DND-41 (cell line): ENCODE data around the gene LPCAT1.

Source experiments
- ATAC-seq: fragments of 200-7000 bp; cut with Tn5 transposase; 3 replicates; pipeline ENCODE4 v1.9.1; 2021; ENCODE audit warnings: low read depth; ENCODE audit not compliant: insufficient read depth
- DNase-seq: peaks from one replicate; pipeline ENCODE4 v3.0.0-alpha.2; 2020
- H2AFZ ChIP-seq: 2 replicates; pipeline ENCODE4 v1.6.0; 2012; ENCODE audit warnings: low read depth, low read length
- H3K27ac ChIP-seq: 2 replicates; pipeline ENCODE4 v1.5.1; 2012; ENCODE audit warnings: low read length, inconsistent platforms
- H3K27me3 ChIP-seq: fragments of 200-600 bp; sonication (generic); 2 replicates; pipeline ENCODE4 v1.6.0; 2012; ENCODE audit warnings: low read length, mild to moderate bottlenecking, inconsistent platforms; ENCODE audit not compliant: insufficient read depth, poor library complexity
- H3K36me3 ChIP-seq: 2 replicates; pipeline ENCODE4 v1.5.1; 2012; ENCODE audit warnings: low read length, inconsistent platforms; ENCODE audit not compliant: insufficient read depth
- H3K4me1 ChIP-seq: 2 replicates; pipeline ENCODE4 v1.5.1; 2012; ENCODE audit warnings: mild to moderate bottlenecking, low read length; ENCODE audit not compliant: insufficient read depth
- H3K4me2 ChIP-seq: 2 replicates; pipeline ENCODE4 v1.6.0; 2012; ENCODE audit warnings: mild to moderate bottlenecking, moderate library complexity, low read length, inconsistent platforms; ENCODE audit not compliant: insufficient read depth
- H3K4me3 ChIP-seq, 2 experiments: fragments of 200-600 bp in 1 of 2; shearing (Covaris generic) in 1 of 2; 2 replicates each; pipeline ENCODE4 v1.5.1; 2012 to 2016; ENCODE audit warnings: inconsistent platforms in 2 of 2, low read length in 2 of 2, mild to moderate bottlenecking in 2 of 2, low read depth in 1 of 2, moderate library complexity in 1 of 2
- H3K79me2 ChIP-seq: 2 replicates; pipeline ENCODE4 v1.6.0; 2012; ENCODE audit warnings: low read length, inconsistent platforms; ENCODE audit not compliant: insufficient read depth
- H3K9ac ChIP-seq: 2 replicates; pipeline ENCODE4 v1.6.0; 2012; ENCODE audit warnings: low read depth, mild to moderate bottlenecking, inconsistent platforms, low read length, moderate library complexity
- H3K9me3 ChIP-seq: 2 replicates; pipeline ENCODE4 v1.5.1; 2012; ENCODE audit warnings: low read length, moderate library complexity, mild to moderate bottlenecking, inconsistent platforms; ENCODE audit not compliant: insufficient read depth, severe bottlenecking
- H4K20me1 ChIP-seq: 2 replicates; pipeline ENCODE4 v1.6.0; 2012; ENCODE audit warnings: low read length; ENCODE audit not compliant: insufficient read depth
- EZH2 ChIP-seq: IDR thresholded peaks from 3 replicates; pipeline ENCODE4 v1.6.1; 2012; ENCODE audit warnings: borderline replicate concordance, low read depth, mild to moderate bottlenecking, moderate library complexity, low read length, inconsistent platforms; ENCODE audit not compliant: severe bottlenecking
- TF ChIP-seq, protein P1 (sequence below): IDR thresholded peaks from 2 replicates; pipeline ENCODE4 v1.5.1; 2012; ENCODE audit warnings: borderline replicate concordance, low read length, moderate library complexity, mild to moderate bottlenecking; ENCODE audit not compliant: poor library complexity, severe bottlenecking; ENCODE audit errors: extremely low read depth

Gene LPCAT1

GRCh38 chr5:1472964-1473628 lies 50.7 kb downstream of the LPCAT1 start:
- no peak for DNase-seq
- H3K9ac ChIP-seq: no peak overlapping the region
- TF ChIP-seq, protein P1, sequence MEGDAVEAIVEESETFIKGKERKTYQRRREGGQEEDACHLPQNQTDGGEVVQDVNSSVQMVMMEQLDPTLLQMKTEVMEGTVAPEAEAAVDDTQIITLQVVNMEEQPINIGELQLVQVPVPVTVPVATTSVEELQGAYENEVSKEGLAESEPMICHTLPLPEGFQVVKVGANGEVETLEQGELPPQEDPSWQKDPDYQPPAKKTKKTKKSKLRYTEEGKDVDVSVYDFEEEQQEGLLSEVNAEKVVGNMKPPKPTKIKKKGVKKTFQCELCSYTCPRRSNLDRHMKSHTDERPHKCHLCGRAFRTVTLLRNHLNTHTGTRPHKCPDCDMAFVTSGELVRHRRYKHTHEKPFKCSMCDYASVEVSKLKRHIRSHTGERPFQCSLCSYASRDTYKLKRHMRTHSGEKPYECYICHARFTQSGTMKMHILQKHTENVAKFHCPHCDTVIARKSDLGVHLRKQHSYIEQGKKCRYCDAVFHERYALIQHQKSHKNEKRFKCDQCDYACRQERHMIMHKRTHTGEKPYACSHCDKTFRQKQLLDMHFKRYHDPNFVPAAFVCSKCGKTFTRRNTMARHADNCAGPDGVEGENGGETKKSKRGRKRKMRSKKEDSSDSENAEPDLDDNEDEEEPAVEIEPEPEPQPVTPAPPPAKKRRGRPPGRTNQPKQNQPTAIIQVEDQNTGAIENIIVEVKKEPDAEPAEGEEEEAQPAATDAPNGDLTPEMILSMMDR: no peak
- TF ChIP-seq EZH2: no peak
- no peak overlapping the region for H3K4me3 ChIP-seq
- H4K20me1 ChIP-seq: 0 out of 2 replicates have a peak, but pooled peaks cover 3% of the 10 kb centered on the region
- H2AFZ ChIP-seq: no peak overlapping the region
- no peak overlapping the region for H3K27ac ChIP-seq
- H3K79me2 ChIP-seq: no peaks in the 10 kb centered on the region
- no peak for ATAC-seq
- H3K4me2 ChIP-seq: no peak overlapping the region
- no peaks in the 10 kb centered on the region for H3K27me3 ChIP-seq
- H3K9me3 ChIP-seq: no peaks in the 10 kb centered on the region
- no peaks in the 10 kb centered on the region for H3K4me1 ChIP-seq
- H3K36me3 ChIP-seq: peaks cover 89% of the 10 kb centered on the region

- H2AFZ ChIP-seq: no peak overlapping the region
- no peaks in the 10 kb centered on the region for H3K9me3 ChIP-seq
- H3K9ac ChIP-seq: no peak overlapping the region
- H3K4me2 ChIP-seq: no peak overlapping the region
- no peaks in the 10 kb centered on the region for H3K27me3 ChIP-seq
- no peaks in the 10 kb centered on the region for H3K79me2 ChIP-seq
- H4K20me1 ChIP-seq: 0 out of 2 replicates have a peak, but pooled peaks cover under 1% of the 10 kb centered on the region
- no peak overlapping the region for H3K4me3 ChIP-seq
- no peak for ATAC-seq
- no peaks in the 10 kb centered on the region for H3K4me1 ChIP-seq
- no peak overlapping the region for H3K27ac ChIP-seq
- TF ChIP-seq EZH2: no peak
- TF ChIP-seq, protein P1: no peak
- no peak for DNase-seq
- H3K36me3 ChIP-seq: peaks cover 83% of the 10 kb centered on the region
Observed at GRCh38 chr5:1471997-1472963, 51.5 kb downstream of the LPCAT1 start.

DNA sequence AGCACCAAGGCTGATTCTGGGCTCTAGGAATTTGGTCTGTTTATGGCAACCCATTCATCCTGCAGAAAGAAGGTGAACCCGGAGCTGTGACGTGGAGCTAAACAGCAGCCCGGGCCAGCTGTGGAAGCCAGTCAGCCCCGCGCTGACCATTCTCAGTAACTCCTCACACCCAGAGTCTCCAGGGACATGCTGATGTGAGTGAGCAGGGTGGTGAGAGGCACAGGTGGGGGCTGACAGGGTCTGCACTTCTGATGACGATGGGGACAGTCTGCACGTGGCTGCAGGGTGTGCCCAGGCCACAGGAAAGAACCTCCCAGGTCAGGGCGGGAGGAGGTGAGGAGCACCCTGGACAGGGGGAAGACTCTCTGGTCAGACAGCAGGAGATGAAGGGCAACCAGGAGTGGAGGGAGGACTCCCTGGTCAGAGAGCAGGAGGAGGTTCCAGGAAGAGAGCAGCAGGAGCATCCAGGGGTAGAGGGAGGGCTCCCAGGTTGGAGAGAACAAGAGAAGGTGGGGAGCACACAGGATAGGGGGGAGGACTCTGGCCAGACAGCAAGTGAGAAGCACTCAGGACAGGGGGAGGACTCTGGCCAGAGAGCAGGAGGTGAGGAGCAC lies 52.4 kb downstream of the LPCAT1 start:
- Histone ChIP-seq H3K36me3 (peaks cover 83% of the 10 kb centered on the region), H3K27me3 (no peaks in the 10 kb centered on the region), H3K4me1 (no peaks in the 10 kb centered on the region), H3K4me2 (no peak overlapping the region), H4K20me1 (no peaks in the 10 kb centered on the region), H3K9me3 (no peaks in the 10 kb centered on the region), H3K79me2 (no peaks in the 10 kb centered on the region), H3K27ac (no peak overlapping the region), H3K9ac (no peak overlapping the region), H3K4me3 (no peak overlapping the region), H2AFZ (no peak overlapping the region)
- ATAC-seq (no peak), DNase-seq (no peak)
- no peak for TF ChIP-seq EZH2
